Upper lobe of right lung (tissue), 1 donor: ENCODE measurements around the gene KCNIP1. TPM values are rescaled to one million over a fixed set of nuclear protein-coding genes. Genes with fewer than 3 reads are reported as not detected.
A peak's percentile ranks its signal among the peaks of the same experiment; 100 is the strongest.

Source experiments
- ATAC-seq: fragments of 200-7000 bp; cut with Tn5 transposase; one replicate; pipeline ENCODE4 v1.9.1; 2020; ENCODE audit warnings: mild to moderate bottlenecking, moderate library complexity
- DNase-seq: peaks from one replicate; pipeline ENCODE4 v3.0.0-alpha.2; 2020
- H3K27ac ChIP-seq: fragments of 200-600 bp; one replicate; pipeline ENCODE4 v1.8.0; 2022
- H3K27me3 ChIP-seq: fragments of 200-600 bp; one replicate; pipeline ENCODE4 v1.8.0; 2022; ENCODE audit warnings: mild to moderate bottlenecking
- H3K36me3 ChIP-seq: fragments of 200-600 bp; one replicate; pipeline ENCODE4 v1.8.0; 2022
- H3K4me1 ChIP-seq: fragments of 200-600 bp; one replicate; pipeline ENCODE4 v1.8.0; 2022
- H3K4me3 ChIP-seq: fragments of 200-600 bp; one replicate; pipeline ENCODE4 v1.8.0; 2022; ENCODE audit warnings: mild to moderate bottlenecking
- H3K9me3 ChIP-seq: fragments of 200-600 bp; one replicate; pipeline ENCODE4 v1.8.0; 2022
- intact Hi-C: fragments of 100-400 bp; cut with DNase I; formaldehyde crosslinking; loops from one replicate; pipeline ENCODE4 v1.11.0; 2022
- total RNA-seq: library from RNA; stranded (reverse); fragmentation: NEBNext Ultra II Directional; extraction: Animal tissue kit (Norgen Biotek cat#: 25700); gene quantifications from one replicate; pipeline ENCODE4 v1.2.1, GENCODE V29; 2021
- TF ChIP-seq, protein P1 (sequence below): fragments of 200-600 bp; IDR thresholded peaks from one replicate; pipeline ENCODE4 v1.8.0; 2022; ENCODE audit warnings: antibody characterized with exemption
- donor health status: DM: no; HTN: yes; CAD: no; lungs with severe emphysema.

KCNIP1 gene
- total RNA-seq, 1 donor from 2014 or later, result 2.7 TPM

DNA sequence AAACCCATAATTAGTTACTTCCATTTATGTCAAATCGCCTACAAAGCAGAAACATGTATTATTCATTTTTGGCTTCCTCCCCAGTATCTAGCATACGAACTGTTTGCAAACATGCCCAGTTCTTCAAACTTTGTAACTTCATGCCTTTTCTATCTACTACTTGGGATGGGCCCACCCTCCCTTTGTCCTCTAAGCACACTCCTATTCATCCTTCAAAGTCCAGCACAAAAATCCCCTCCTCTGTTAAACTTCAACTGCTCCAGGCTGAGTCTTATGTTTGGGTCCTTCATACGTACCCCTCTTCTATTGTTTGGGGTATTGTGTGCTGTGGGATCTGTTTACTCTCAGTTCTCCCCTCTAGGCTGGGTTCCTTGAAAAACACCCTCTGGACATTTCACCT lies 55.5 kb downstream of the KCNIP1 start:
- H3K4me1 ChIP-seq, result no peaks in the 10 kb centered on the region
- H3K9me3 ChIP-seq, result no peaks in the 10 kb centered on the region
- H3K27ac ChIP-seq, result no peak overlapping the region
- H3K4me3 ChIP-seq, result no peak overlapping the region
- DNase-seq, result no peak
- TF ChIP-seq, protein P1, sequence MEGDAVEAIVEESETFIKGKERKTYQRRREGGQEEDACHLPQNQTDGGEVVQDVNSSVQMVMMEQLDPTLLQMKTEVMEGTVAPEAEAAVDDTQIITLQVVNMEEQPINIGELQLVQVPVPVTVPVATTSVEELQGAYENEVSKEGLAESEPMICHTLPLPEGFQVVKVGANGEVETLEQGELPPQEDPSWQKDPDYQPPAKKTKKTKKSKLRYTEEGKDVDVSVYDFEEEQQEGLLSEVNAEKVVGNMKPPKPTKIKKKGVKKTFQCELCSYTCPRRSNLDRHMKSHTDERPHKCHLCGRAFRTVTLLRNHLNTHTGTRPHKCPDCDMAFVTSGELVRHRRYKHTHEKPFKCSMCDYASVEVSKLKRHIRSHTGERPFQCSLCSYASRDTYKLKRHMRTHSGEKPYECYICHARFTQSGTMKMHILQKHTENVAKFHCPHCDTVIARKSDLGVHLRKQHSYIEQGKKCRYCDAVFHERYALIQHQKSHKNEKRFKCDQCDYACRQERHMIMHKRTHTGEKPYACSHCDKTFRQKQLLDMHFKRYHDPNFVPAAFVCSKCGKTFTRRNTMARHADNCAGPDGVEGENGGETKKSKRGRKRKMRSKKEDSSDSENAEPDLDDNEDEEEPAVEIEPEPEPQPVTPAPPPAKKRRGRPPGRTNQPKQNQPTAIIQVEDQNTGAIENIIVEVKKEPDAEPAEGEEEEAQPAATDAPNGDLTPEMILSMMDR, result no peak
- no peaks in the 10 kb centered on the region for H3K27me3 ChIP-seq
- intact Hi-C loops, result no loop called here
- no peaks in the 10 kb centered on the region for H3K36me3 ChIP-seq
- no peak for ATAC-seq

DNA sequence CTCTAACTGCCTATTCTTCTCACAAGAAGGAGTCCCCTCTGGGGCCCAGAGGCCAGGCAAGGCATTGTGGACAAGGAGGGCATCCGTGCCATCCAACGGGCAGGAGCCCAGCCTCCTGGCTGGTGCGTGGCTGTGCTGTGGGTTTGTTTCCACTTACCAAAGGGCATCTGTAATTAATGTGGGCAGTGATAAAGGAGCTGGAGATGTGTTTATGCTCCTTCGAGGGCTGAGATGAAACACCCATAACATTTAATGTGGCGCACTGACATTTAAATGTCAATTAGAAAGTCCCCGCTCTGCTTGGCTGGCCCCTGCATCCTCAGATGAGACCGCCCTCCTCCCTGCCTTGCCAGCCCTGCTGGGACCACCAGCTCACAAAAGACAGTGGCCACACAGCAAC lies 57.1 kb downstream of the KCNIP1 start:
- TF ChIP-seq, protein P1, result no peak
- Histone ChIP-seq H3K9me3 (no peaks in the 10 kb centered on the region), H3K27me3 (no peaks in the 10 kb centered on the region), H3K4me3 (no peak overlapping the region), H3K27ac (no peak overlapping the region), H3K4me1 (no peaks in the 10 kb centered on the region), H3K36me3 (no peaks in the 10 kb centered on the region)
- no peak for DNase-seq
- no peak for ATAC-seq
- intact Hi-C loops, result no loop called here

DNA sequence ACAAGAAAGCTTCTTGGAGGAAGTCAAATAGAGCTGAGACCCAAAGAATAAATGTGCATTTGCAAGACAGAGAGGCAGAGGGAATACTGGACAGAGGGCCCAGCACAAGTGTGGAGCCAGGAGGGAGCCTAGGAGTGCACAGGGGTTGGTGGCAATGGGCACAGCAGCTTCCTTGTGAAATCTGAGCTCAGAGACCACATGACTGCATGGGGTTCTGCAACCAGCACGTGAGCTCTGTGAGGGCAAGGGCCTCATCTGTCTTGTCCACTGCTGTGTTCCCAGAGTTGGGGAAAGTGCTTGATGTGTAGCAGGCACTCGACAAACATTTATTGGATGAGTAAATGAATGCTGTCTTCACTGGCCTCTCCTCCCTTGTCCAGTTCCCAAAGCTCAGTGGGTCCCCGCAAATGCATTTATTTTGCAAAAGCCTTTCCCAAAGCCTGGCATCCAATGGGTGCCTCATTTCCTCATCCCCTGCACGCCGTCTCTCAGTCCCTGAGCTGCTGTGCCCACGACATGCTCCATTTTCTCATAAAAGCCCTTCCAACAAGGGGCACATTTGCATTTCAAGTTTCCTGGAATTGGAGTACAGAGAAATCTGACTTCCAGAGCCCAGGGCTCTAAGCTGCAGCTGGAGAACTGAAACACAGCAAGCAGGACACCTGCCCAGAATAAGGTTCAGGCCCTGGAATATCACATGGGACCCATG lies 58.5 kb downstream of the KCNIP1 start:
- Histone ChIP-seq H3K4me3 (no peak overlapping the region), H3K27me3 (no peaks in the 10 kb centered on the region), H3K36me3 (no peaks in the 10 kb centered on the region), H3K27ac (no peak overlapping the region), H3K9me3 (no peaks in the 10 kb centered on the region), H3K4me1 (no peaks in the 10 kb centered on the region)
- DNase-seq (no peak), ATAC-seq (peak; percentile 43)
- TF ChIP-seq, protein P1, result no peak
- intact Hi-C loops, result no loop called here

DNA sequence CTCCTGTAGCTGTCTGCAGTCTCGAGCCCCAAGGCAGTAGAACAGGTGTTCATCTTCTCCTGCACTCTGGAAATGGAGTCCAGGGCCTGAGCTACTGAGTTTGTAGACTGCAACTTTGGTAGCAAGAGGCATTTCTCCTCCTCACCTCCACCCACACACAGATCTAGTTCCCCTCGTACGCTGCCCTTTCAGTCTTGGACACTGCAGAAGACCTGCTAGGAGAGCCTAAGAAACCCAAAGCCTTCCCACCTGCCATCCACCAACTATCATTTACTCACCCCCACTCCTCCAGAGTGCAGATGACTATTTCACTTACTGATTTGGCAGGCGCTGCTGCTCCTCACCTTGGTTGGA lies 59.0 kb downstream of the KCNIP1 start:
- Histone ChIP-seq H3K9me3 (no peaks in the 10 kb centered on the region), H3K27me3 (peaks cover 2% of the 10 kb centered on the region)
- intact Hi-C loops, result no loop called here

DNA sequence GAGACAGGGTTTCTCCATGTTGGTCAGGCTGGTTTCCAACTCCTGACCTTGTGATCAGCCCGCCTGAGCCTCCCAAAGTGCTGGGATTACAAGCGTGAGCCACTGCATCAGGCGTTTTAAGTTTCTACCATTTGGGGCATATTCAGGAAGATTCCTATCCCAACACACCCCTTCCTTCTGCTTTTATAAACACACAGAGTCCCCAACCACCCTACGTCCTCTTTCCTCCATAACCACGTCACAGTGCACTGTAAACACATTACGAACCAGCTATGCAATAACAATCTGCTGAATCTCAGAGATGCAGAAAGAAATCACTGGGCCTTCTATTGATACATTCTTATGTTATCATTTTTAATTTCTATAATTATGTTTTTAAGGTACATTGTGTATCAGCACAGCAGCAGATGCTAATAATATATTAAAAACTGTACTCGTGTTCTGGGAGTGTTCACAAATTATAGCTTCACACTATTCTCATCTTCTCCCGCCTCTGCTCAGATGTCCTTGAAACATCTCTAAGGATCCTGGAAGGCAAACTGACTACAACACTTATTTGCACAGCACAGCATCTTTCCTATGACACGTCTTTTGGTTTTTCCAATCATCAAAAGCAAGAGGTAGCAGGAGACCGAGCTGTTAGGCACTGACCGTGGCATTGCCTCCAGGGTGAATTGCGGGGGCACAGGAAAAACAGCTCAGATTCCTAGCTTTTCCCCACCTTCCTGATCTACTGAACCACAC lies 60.2 kb downstream of the KCNIP1 start:
- H3K4me3 ChIP-seq, result no peak overlapping the region
- no peak overlapping the region for H3K27ac ChIP-seq
- ATAC-seq, result no peak
- TF ChIP-seq, protein P1, result no peak
- intact Hi-C loops, result no loop called here
- DNase-seq, result no peak
- H3K9me3 ChIP-seq, result no peaks in the 10 kb centered on the region
- H3K4me1 ChIP-seq, result no peaks in the 10 kb centered on the region
- no peaks in the 10 kb centered on the region for H3K36me3 ChIP-seq
- H3K27me3 ChIP-seq, result peaks cover 10% of the 10 kb centered on the region

More for the DNA sequence above, 59.0 kb downstream of the KCNIP1 start:
- no peaks in the 10 kb centered on the region for H3K36me3 ChIP-seq
- TF ChIP-seq, protein P1, result no peak
- no peak overlapping the region for H3K27ac ChIP-seq
- DNase-seq, result no peak
- no peaks in the 10 kb centered on the region for H3K4me1 ChIP-seq
- no peak overlapping the region for H3K4me3 ChIP-seq
- ATAC-seq, result peak; percentile 55
